Measurements from ENCODE around the gene TRAF4.
"Not testable (repeated sequence)": the region's sequence is repeated elsewhere in the genome, so short reads cannot be mapped to it uniquely, and the experiment has no call there.

Gene TRAF4

GRCh38 chr17:28783161-28783560 is 39.4 kb downstream of the TRAF4 start:
- DNase-seq (ENCODE audit: low read depth in 2 of 2), result no peak

DNA sequence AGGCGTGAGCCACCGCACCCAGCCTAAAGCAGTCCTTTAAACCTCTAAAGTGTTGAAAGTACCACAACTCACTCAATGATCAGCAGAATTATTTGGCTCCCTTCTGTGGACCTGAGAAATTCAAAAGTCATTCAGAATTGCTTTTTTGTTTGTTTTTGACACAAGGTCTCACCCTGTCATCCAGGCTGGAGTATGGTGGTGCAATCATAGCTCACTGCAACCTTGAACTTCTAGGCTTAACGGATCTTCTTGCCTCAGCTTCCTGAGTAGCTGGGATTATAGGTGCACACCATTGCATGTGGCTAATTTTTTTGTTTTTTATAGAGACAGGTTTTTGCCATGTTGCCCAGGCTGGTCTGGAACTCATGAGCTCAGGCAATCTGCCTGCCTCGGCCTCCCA is 44.3 kb downstream of the TRAF4 start:
- no peak for DNase-seq (ENCODE audit: low read depth in 2 of 2)

DNA sequence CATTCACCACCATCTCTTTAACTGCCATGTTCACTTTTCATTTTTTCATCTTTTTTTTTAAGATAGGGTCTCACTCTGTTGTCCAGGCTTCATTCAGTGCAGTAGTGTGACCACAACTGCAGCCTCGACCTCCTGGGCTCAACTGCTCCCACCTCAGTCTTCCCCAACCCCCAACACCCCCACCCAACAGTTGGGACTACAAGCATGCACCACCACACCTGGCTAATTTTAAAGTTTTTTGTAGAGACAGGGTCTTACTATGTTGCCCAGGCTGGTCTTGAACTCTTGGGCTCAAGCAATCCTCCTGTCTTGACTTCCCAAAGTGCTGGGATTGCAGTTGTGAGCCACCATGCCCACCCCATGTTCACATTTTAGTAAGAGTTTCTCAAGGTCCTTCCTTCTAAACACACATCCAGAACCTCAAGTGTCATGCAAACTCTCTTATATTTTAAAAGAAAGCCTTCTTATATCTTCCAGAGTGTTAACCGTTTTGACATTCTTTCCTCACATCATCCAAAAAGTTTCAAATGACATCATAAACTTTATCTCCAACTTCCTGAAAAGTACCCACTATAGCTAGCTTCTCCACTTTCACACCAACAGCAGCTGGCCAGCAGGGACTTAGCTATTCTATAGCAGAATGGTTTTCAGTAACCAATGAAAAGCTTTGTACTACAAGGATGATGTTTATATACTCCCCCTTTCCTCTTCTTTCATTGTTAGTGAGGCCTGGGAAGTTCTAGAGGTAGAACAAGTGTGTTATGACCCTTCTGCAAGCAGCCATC is 49.3 kb downstream of the TRAF4 start:
- DNase-seq (ENCODE audit: low read depth in 2 of 2), result no peak

GRCh38 chr17:28794846-28795441 is 51.1 kb downstream of the TRAF4 start:
- not testable (repeated sequence) for DNase-seq (ENCODE audit: low read depth in 2 of 2)

- no peak for DNase-seq (ENCODE audit: low read depth in 2 of 2)
Measured at GRCh38 chr17:28796062-28796461, 52.3 kb downstream of the TRAF4 start.

Measured in stimulated activated CD8-positive, alpha-beta memory T cell treated with anti-CD3 and anti-CD28 coated beads, Interleukin-7, amount 100 ng/mL, for 1 hour (primary cell).